HepG2 (cell line): ENCODE data around the gene SSR2.

ENCODE experiments used
- CTCF ChIP-seq: sonication (generic); formaldehyde crosslinking; IDR thresholded peaks from 2 replicates; pipeline ENCODE4 v1.5.0; 2020; ENCODE audit warnings: mild to moderate bottlenecking, missing genetic modification reagents, moderate library complexity
- GLI4 ChIP-seq: sonication (generic); formaldehyde crosslinking; IDR thresholded peaks from 2 replicates; pipeline ENCODE4 v1.5.1; 2020; ENCODE audit warnings: missing genetic modification reagents, mild to moderate bottlenecking, moderate library complexity, borderline replicate concordance
- POLR2A ChIP-seq, 2 experiments: IDR thresholded peaks; 2 replicates each; pipeline ENCODE4 v1.6.1; 2011; ENCODE audit warnings: low read depth in 2 of 2, low read length in 2 of 2, mild to moderate bottlenecking in 1 of 2, moderate library complexity in 1 of 2; ENCODE audit not compliant: insufficient read depth in 1 of 2
- PRPF4 ChIP-seq: fragments of 200-400 bp; formaldehyde crosslinking; IDR thresholded peaks from 2 replicates; pipeline ENCODE4 v1.6.1; 2016; ENCODE audit warnings: low read length, low read depth; ENCODE audit not compliant: poor library complexity, severe bottlenecking
- RBFOX2 ChIP-seq: fragments of 200-400 bp; formaldehyde crosslinking; IDR thresholded peaks from 2 replicates; pipeline ENCODE4 v1.6.1; 2017; ENCODE audit warnings: low read depth, mild to moderate bottlenecking, low read length
- THRA ChIP-seq: sonication (generic); formaldehyde crosslinking; IDR thresholded peaks from 2 replicates; pipeline ENCODE4 v1.4.0; 2020; ENCODE audit warnings: missing genetic modification reagents, borderline replicate concordance
- ZBTB40 ChIP-seq, 2 experiments: fragments of 450-650 bp in 1 of 2; sonication (generic) in 1 of 2; formaldehyde crosslinking in 1 of 2; IDR thresholded peaks; 2 replicates each; pipeline versions ENCODE4 v1.6.1 to v1.8.0; 2016 to 2022; ENCODE audit warnings: antibody characterized with exemption in 1 of 2, mild to moderate bottlenecking in 1 of 2, missing genetic modification reagents in 1 of 2
- ZFP41 ChIP-seq: sonication (generic); formaldehyde crosslinking; IDR thresholded peaks from 2 replicates; pipeline ENCODE4 v1.4.0; 2020; ENCODE audit warnings: mild to moderate bottlenecking, missing genetic modification reagents, borderline replicate concordance
- ZNF142 ChIP-seq: sonication (generic); formaldehyde crosslinking; IDR thresholded peaks from 2 replicates; pipeline ENCODE4 v1.4.0; 2020; ENCODE audit warnings: missing genetic modification reagents
- ZSCAN5A ChIP-seq: sonication (generic); formaldehyde crosslinking; IDR thresholded peaks from 2 replicates; pipeline ENCODE4 v1.8.0; 2022; ENCODE audit warnings: mild to moderate bottlenecking, missing genetic modification reagents, borderline replicate concordance

GRCh38 chr1:156033011-156033410, 12.3 kb upstream of the SSR2 start:
- no peak for TF ChIP-seq ZSCAN5A (CRISPR knock-in tag)
- TF ChIP-seq THRA (CRISPR knock-in tag): no peak
- no peak for TF ChIP-seq POLR2A (IDR thresholded peaks at IDR 0.05; ENCODE audit: insufficient read depth in 1 of 2, low read depth in 2 of 2, low read length in 2 of 2)
- TF ChIP-seq CTCF (CRISPR knock-in tag): no peak
- TF ChIP-seq PRPF4: no peak
- no peak for TF ChIP-seq ZBTB40 (IDR thresholded peaks at IDR 0.05)
- no peak for TF ChIP-seq ZBTB40 (CRISPR knock-in tag; IDR thresholded peaks at IDR 0.05)
- no peak for TF ChIP-seq ZFP41 (CRISPR knock-in tag)
- no peak for TF ChIP-seq ZNF142 (CRISPR knock-in tag)
- no peak for TF ChIP-seq RBFOX2
- no peak for TF ChIP-seq GLI4 (CRISPR knock-in tag)
